ENCODE data around the gene OCRL. TPM values are rescaled to one million over a fixed set of nuclear protein-coding genes. Genes with fewer than 3 reads are reported as not detected.

Gene OCRL
- total RNA-seq, 1 donor from 2014 or later: 7.5 TPM

DNA sequence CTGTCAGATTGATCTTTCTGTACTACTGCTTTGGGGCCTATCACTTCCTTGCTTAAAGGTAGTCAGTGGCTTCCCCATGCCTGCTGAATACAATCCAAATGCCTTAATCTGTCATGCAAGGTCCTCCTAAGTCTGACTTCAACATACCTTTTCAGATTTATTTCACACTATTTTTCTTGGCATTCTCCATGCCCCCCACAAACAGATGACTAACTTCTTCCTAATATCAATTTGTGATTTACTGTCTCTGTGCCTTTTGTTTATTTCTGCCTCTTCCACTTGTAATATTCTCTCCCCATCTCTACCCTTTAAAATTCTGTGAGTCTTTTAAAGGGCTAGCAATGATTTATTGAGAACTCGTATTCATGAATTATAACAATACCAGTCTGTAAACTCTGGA lies 41.8 kb downstream of the OCRL start:
- H3K27ac Mint-ChIP-seq: no peak overlapping the region

DNA sequence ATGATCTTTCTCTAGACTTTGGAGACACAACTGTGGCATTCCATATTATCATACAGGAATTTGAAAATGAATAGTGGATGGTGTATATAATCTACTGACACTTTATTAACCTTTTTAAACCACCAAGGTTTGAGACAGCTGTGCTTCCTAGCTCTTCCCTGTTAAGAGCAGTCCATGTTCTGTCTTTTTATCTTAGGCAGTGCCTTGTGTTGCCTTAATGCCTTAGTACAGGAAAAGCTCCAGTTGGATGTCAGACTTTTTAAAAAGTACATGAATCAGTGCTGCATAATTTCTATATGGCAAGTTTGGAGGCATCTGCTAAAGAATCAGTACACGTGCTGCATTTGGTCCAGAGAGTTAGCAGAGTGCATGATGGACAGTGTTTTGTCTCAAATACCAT lies 45.1 kb downstream of the OCRL start:
- ATAC-seq (ENCODE audit: low read depth) (no peak), DNase-seq (no peak)
- peaks cover 14% of the 10 kb centered on the region for H3K36me3 Mint-ChIP-seq (ENCODE audit: low read depth)
- no peaks in the 10 kb centered on the region for H3K9me3 Mint-ChIP-seq
- no peak overlapping the region for H3K4me3 Mint-ChIP-seq
- no peak overlapping the region for H3K27ac Mint-ChIP-seq
- CTCF ChIA-PET: no interaction called here
- no peaks in the 10 kb centered on the region for H3K4me1 Mint-ChIP-seq
- POLR2A ChIA-PET: no interaction called here
- TF ChIP-seq, protein P1, sequence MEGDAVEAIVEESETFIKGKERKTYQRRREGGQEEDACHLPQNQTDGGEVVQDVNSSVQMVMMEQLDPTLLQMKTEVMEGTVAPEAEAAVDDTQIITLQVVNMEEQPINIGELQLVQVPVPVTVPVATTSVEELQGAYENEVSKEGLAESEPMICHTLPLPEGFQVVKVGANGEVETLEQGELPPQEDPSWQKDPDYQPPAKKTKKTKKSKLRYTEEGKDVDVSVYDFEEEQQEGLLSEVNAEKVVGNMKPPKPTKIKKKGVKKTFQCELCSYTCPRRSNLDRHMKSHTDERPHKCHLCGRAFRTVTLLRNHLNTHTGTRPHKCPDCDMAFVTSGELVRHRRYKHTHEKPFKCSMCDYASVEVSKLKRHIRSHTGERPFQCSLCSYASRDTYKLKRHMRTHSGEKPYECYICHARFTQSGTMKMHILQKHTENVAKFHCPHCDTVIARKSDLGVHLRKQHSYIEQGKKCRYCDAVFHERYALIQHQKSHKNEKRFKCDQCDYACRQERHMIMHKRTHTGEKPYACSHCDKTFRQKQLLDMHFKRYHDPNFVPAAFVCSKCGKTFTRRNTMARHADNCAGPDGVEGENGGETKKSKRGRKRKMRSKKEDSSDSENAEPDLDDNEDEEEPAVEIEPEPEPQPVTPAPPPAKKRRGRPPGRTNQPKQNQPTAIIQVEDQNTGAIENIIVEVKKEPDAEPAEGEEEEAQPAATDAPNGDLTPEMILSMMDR (IDR thresholded peaks at IDR 0.05): no peak
- intact Hi-C loops (cut with micrococcal nuclease): no loop called here
- no peaks in the 10 kb centered on the region for H3K27me3 Mint-ChIP-seq

More for the DNA sequence above, 41.8 kb downstream of the OCRL start:
- POLR2A ChIA-PET: no interaction called here
- H3K4me3 Mint-ChIP-seq: no peak overlapping the region
- CTCF ChIA-PET: no interaction called here
- H3K27me3 Mint-ChIP-seq: no peaks in the 10 kb centered on the region
- DNase-seq: no peak
- no peaks in the 10 kb centered on the region for H3K9me3 Mint-ChIP-seq
- TF ChIP-seq, protein P1 (IDR thresholded peaks at IDR 0.05): no peak
- H3K36me3 Mint-ChIP-seq (ENCODE audit: low read depth): peaks cover 13% of the 10 kb centered on the region
- intact Hi-C loops (cut with micrococcal nuclease): no loop called here
- no peak for ATAC-seq (ENCODE audit: low read depth)
- H3K4me1 Mint-ChIP-seq: no peaks in the 10 kb centered on the region

DNA sequence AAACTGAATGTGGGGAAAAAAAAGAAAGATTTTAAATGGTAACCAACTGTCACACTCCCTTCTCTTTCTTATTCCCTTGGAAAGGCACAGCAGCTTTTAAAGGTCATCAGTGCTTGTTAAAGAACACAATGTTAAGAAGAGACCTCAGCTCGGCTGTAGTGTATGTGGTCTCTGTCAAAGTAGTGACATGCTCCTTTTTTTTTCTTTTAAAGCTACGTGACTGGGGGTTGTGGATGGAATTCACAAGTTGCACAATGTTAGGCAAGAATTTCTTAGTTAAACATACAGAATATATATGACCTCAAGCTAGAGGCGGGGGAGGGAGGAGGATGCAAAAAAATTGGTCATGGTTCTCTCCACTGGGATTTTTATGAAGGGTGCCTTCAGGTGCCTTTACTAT lies 45.6 kb downstream of the OCRL start:
- TF ChIP-seq, protein P1 (IDR thresholded peaks at IDR 0.05): no peak
- H3K27ac Mint-ChIP-seq: no peak overlapping the region
- ChIA-PET CTCF (no interaction called here), POLR2A (no interaction called here)
- H3K36me3 Mint-ChIP-seq (ENCODE audit: low read depth): peaks cover 15% of the 10 kb centered on the region
- DNase-seq (no peak), ATAC-seq (ENCODE audit: low read depth) (no peak)
- H3K9me3 Mint-ChIP-seq: no peaks in the 10 kb centered on the region
- H3K27me3 Mint-ChIP-seq: no peaks in the 10 kb centered on the region
- intact Hi-C loops (cut with micrococcal nuclease): no loop called here
- H3K4me1 Mint-ChIP-seq: no peaks in the 10 kb centered on the region
- H3K4me3 Mint-ChIP-seq: no peak overlapping the region

DNA sequence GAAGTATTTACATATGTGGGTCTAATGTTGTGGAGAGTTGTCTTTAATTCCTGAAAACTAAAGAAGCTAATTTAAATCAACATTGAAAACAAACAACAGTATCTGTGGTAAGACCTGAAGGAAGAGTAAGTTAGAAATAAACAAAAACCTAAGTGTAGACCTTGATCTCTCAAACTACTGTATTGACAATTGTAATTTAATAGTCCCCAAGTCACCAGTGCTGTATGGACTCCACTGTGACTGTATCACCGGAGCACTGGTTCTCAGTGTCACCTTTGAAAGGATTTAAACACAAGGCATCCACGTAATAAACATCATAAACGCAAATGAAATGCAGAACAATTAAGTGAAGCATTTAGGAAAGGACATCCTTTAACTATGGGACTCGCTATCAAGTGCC lies 46.4 kb downstream of the OCRL start:
- DNase-seq: no peak
- no peak for ATAC-seq (ENCODE audit: low read depth)
- no peak overlapping the region for H3K4me3 Mint-ChIP-seq
- no peaks in the 10 kb centered on the region for H3K27me3 Mint-ChIP-seq
- POLR2A ChIA-PET: no interaction called here
- H3K4me1 Mint-ChIP-seq: no peaks in the 10 kb centered on the region
- TF ChIP-seq, protein P1 (IDR thresholded peaks at IDR 0.05): no peak
- peaks cover 15% of the 10 kb centered on the region for H3K36me3 Mint-ChIP-seq (ENCODE audit: low read depth)
- no peak overlapping the region for H3K27ac Mint-ChIP-seq
- H3K9me3 Mint-ChIP-seq: no peaks in the 10 kb centered on the region
- CTCF ChIA-PET: no interaction called here
- intact Hi-C loops (cut with micrococcal nuclease): no loop called here

DNA sequence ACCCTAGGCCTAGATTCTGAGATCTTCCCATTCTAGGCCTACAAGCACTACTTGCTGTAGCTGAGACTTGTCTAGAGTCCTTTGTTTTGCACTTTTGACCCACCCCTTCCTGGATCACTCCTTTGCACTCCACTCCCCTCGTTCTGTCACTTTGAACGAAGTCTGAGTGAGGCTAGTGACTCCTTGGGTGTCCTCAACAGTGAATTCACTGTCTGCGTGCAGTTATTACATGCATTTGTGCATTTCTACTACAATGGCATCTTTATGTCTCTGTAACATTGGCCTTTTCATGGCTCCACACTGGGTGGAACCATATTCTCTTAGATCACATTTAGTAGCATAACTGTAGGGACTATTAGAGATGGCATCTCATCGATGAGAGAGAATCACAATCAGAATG lies 50.5 kb downstream of the OCRL start:
- POLR2A ChIA-PET: no interaction called here
- ATAC-seq (ENCODE audit: low read depth): no peak
- TF ChIP-seq, protein P1 (IDR thresholded peaks at IDR 0.05): no peak
- Mint-ChIP-seq H3K9me3 (no peaks in the 10 kb centered on the region), H3K4me1 (no peaks in the 10 kb centered on the region), H3K27me3 (no peaks in the 10 kb centered on the region), H3K4me3 (no peak overlapping the region), H3K36me3 (ENCODE audit: low read depth) (peaks cover 10% of the 10 kb centered on the region), H3K27ac (no peak overlapping the region)
- DNase-seq: no peak
- intact Hi-C loops (cut with micrococcal nuclease): no loop called here
- CTCF ChIA-PET: no interaction called here

All from activated B cell treated with CpG ODN at 0.5 μM for 24 hours (primary cell).